Activated naive CD8-positive, alpha-beta T cell treated with anti-CD3 and anti-CD28 coated beads, Interleukin-2, amount 50 U/mL, for 16 hours (primary cell): ENCODE measurements around the gene TP53BP1.

Source experiments
- DNase-seq: peaks from one replicate; pipeline ENCODE4 v3.0.0-alpha.2; 2020; ENCODE audit warnings: low read depth, low spot score

The TP53BP1 gene

DNA sequence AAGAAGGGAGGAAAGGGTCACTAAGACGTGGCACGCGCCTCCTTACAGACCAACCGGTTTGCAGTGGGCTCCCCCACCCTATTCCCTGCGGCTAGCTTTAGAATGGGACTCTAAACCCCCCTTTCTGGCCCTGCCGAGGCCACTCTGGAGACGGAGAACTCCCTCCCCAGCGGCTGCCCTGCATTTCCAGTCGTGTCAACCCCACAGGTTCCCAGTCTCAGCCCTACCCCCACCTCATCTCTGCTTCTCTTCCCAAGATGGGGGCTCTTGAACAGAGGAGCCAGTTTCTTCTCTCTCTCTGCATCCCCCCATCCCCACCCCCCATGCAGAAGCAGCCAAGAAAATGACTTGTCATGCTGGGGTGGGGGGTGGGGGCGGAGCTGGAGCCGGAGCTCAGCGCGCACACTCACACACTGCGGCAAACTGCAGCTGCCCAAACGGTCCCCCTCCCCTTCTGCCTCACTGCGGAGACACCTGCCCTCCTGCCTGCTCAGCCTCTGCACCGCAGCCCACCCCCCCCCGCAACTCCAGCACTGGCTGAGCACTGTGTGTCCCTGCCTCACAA, 25.3 kb upstream of the TP53BP1 start:
- DNase-seq, result no peak

GRCh38 chr15:43517354-43518196, 24.6 kb upstream of the TP53BP1 start, which contains the start of gene MAP1A:
Gene MAP1A (plus strand): TSS chr15:43517608. CDS start chr15:43521474, 3,866 bp downstream.
- DNase-seq, result no peak

DNA sequence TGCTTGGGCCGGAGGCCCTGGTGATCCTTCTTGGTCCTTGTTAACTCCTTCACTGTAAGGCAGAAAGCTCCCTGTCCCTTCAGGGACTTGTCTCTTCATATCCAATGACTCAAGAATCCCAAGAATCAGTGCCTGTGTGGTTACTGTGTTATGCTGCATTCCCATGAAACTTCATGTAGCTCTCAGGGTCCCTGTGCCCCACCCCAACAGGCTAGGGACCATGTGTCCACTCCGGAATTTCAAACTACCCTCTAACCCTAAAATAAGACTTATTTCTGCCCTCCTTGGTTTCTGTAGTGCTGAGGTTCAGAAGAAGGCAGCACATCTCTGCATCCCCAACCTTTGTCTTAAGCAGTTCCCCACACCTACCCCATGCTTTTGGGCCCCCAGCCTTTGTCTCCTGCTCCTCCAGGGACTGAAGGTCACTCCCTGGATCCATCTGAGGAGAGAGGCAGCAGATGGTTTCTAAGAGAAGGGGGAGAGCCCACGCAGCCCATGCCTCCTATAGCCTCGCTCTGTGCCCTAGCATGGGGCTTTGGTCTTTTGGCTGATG, 23.9 kb upstream of the TP53BP1 start:
- no peak for DNase-seq

DNA sequence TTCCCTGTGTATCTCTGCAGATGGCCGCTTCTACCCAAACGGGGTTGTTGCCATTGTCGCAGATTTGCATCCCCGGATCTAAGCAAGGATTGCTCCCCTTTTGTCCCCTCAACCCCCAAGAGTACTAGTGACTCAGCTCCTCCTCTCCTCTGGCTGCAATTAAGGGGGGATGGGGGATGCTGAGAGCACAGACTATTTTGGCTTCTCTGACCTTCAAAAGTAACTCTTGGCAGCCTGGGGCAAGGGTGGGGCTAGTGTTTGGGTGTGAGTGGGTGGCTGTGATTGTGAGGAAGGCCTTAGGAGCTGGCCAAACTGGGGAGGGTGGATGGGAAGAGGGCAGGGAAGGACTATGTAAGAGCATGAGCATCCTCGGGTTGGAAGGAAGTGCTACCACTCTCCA, 23.2 kb upstream of the TP53BP1 start:
- DNase-seq, result no peak

GRCh38 chr15:43515741-43516140, 22.8 kb upstream of the TP53BP1 start:
- DNase-seq, result no peak

GRCh38 chr15:43514241-43515057, 21.5 kb upstream of the TP53BP1 start:
- DNase-seq, result no peak

- DNase-seq, result no peak
These were observed 20.6 kb upstream of the TP53BP1 start for GRCh38 chr15:43513550-43513949.

GRCh38 chr15:43511012-43511885, 18.3 kb upstream of the TP53BP1 start:
- DNase-seq, result no peak

- peak; percentile 91 for DNase-seq
These were observed 17.4 kb upstream of the TP53BP1 start for GRCh38 chr15:43510200-43511011.

DNA sequence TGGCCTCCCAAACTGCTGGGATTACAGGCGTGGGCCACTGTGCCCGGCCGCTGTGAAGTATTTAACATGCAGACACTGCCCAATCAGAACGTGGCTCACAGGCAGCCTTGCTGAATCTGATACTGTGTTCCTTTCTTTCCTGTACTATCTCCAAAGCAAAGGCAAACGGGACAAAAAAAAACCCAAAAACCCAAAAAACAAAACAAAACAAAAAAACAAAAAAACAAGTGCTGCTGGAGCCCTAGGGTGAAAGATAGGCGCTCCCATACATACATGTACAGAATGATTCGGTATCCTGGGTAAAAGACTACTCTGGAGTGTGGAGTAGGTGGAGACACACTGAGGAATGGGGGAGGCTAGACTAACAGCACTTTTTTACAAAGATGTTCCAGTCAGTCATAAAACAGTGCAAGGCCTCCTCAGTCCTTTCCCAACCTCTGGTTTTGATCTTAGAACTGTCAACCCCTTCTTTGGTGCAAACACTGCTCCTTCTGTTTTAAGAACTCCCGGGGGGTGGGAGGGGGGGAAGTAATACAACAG, 16.8 kb upstream of the TP53BP1 start:
- DNase-seq, result no peak

- no peak for DNase-seq
These were observed 16.2 kb upstream of the TP53BP1 start for GRCh38 chr15:43508991-43509659.

DNA sequence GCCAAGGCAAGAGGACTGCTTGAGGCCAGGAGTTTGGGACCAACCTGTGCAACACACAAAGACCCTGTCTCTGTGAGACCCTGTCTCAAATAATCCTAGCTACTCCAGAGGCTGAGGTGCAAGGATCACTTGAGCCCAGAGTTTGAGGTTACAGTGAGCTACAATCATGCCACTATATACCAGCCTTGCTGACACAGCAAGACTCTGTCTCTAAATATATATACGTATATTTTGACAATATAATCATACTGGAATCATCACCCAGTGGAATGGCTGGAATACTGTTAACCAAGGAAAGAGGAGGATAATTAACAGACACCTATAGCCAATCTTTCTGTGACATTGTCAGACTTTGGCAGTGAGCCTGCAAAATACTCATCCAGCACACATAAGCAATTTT, 15.5 kb upstream of the TP53BP1 start:
- DNase-seq, result no peak

DNA sequence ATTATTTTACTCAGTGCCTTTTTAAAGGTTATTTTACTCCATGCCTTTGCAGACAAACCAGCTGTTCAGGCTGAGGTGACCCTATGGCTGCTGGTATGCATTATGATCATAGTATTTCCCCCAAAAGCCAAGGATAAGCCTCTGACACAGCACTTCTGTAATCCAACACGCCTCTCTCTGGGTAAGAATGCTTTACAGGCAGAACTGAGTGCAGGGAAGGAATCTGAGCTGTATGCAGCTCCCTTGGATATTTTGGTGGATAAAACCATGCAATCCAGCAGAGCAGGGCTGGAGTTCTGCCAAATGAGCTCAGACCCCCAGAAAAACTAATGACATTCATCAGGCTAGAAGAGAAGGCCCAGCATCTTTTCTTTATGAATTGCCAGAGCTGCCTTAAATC, 12.8 kb upstream of the TP53BP1 start:
- DNase-seq, result no peak

GRCh38 chr15:43499635-43500034, 6.7 kb upstream of the TP53BP1 start:
- no peak for DNase-seq

GRCh38 chr15:43498990-43499389, 6.0 kb upstream of the TP53BP1 start:
- no peak for DNase-seq

DNA sequence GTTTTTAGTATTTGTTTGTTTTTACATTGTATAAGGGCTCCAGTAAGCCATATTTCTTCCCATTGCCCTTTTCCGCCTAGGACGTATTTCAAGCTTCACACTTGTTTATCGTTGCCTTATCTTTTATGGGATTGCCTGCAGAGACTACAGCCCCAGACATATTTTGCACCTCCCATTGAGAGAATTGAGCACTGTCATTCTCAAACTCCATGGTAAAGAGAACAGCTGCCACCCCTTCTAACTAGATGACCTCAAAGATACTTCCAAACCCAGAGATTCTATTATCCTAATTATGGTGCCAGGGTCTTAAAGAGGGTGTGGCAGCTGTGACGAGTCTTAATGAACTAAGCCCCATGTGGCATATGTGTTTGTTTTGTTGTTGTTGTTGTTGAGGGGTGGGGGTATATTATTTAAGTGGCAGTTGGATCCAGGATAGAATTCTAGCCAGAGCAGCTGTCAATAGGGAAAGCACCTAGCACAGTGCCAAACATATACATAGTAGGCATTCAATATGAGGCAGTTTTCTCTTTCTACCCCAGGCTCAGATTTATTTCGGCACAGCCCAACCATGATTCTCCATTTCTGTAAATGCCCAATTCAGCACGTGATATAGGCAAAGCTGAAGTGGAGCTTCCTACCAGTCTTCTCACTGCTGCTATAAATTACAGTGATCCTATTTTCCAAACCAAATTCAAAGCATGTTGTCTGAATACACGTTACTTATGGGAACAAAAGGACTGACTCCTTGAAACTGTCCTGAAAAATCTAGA, 932 bp upstream of the TP53BP1 start:
- no peak for DNase-seq

- DNase-seq, result no peak
These were observed 690 bp downstream of the TP53BP1 start for GRCh38 chr15:43492266-43492665.

DNA sequence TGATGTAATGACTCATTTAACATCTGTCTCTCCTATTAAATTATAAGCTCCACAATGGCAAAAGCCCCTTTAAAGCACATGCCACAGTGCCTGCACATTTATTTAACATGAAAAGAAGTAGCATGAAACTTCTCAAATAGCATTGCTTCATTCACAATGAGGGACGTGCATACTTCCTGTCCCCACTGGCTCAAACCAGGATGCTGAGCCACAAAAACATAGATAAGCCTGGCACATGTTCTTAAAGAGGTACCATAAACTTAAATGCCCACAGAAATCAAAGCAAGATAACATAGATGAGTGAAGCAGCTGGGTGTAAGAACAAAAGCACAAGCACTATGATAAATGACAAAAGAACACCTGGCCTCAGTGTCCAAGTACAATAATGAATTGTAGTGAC, 3.8 kb downstream of the TP53BP1 start:
- no peak for DNase-seq

GRCh38 chr15:43488790-43489189, 4.2 kb downstream of the TP53BP1 start:
- DNase-seq, result no peak
